ENCODE measurements around the gene HDAC11.
"Not testable (repeated sequence)": the region's sequence is repeated elsewhere in the genome, so short reads cannot be mapped to it uniquely, and the experiment has no call there.

DNA sequence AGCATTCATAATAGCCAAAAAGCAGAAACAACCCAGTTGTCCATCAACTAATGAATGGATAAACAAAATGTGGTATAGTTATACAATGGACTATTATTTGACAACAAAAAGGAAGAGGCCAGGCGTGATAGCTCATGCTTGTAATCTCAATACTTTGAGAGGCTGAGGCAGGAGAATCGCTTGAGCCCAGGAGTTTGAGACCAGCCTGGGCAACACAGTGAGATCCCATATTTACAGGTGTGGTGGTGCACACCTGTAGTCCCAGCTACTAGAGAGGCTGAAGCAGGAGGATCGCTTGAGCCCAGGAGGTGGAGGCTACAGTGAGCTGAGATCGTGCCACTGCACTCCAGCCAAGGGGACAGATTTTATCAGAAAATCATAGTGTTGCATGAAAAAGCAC, 43.9 kb upstream of the HDAC11 start:
- TF ChIP-seq POLR2A (IDR thresholded peaks at IDR 0.05) = not testable (repeated sequence)
- TF ChIP-seq, protein P1, sequence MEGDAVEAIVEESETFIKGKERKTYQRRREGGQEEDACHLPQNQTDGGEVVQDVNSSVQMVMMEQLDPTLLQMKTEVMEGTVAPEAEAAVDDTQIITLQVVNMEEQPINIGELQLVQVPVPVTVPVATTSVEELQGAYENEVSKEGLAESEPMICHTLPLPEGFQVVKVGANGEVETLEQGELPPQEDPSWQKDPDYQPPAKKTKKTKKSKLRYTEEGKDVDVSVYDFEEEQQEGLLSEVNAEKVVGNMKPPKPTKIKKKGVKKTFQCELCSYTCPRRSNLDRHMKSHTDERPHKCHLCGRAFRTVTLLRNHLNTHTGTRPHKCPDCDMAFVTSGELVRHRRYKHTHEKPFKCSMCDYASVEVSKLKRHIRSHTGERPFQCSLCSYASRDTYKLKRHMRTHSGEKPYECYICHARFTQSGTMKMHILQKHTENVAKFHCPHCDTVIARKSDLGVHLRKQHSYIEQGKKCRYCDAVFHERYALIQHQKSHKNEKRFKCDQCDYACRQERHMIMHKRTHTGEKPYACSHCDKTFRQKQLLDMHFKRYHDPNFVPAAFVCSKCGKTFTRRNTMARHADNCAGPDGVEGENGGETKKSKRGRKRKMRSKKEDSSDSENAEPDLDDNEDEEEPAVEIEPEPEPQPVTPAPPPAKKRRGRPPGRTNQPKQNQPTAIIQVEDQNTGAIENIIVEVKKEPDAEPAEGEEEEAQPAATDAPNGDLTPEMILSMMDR (IDR thresholded peaks at IDR 0.05) = not testable (repeated sequence)
